ENCODE data around the gene ZNF135. TPM values are rescaled to one million over a fixed set of nuclear protein-coding genes. Genes with fewer than 3 reads are reported as not detected.

ZNF135 gene
- polyA plus RNA-seq, 1 of the 3 experiments (the other 2 are of a cell fraction), result 0.41 TPM

GRCh38 chr19:58053480-58054156 is 5.5 kb upstream of the ZNF135 start:
- Histone ChIP-seq H2AFZ (ENCODE audit: low read depth) (no peak overlapping the region), H3K9me2 (no peaks in the 10 kb centered on the region), H3K27ac (ENCODE audit: low read depth in 2 of 2, low read length in 1 of 2) (no peak overlapping the region), H3K4me2 (no peak overlapping the region), H3K9ac (no peak overlapping the region), H3K9me3 (no peaks in the 10 kb centered on the region), H3K36me3 (replicated peaks in 1 of 2; ENCODE audit: control insufficient read depth in 1 of 2, insufficient read depth in 2 of 2, low read length in 1 of 2) (no peaks in the 10 kb centered on the region), H3K4me1 (ENCODE audit: control insufficient read depth in 1 of 2, insufficient read depth in 2 of 2, low read depth in 1 of 2, low read length in 1 of 2) (no peaks in the 10 kb centered on the region), H3K27me3 (ENCODE audit: insufficient read depth) (no peaks in the 10 kb centered on the region), H4K20me1 (ENCODE audit: insufficient read depth) (no peaks in the 10 kb centered on the region), H3F3A (replicated peaks; ENCODE audit: insufficient read depth) (no peaks in the 10 kb centered on the region), H3K4me3 (ENCODE audit: low read depth in 2 of 2, low read length in 1 of 2) (no peak overlapping the region; a peak in 1 of 4 replicates), H3K79me2 (ENCODE audit: insufficient read depth) (no peaks in the 10 kb centered on the region)
- POLR2A ChIA-PET, result no interaction called here
- TF ChIP-seq CHD2 (IDR thresholded peaks at IDR 0.05; ENCODE audit: low read length, partially characterized antibody), result no peak
- TF ChIP-seq, protein P1, sequence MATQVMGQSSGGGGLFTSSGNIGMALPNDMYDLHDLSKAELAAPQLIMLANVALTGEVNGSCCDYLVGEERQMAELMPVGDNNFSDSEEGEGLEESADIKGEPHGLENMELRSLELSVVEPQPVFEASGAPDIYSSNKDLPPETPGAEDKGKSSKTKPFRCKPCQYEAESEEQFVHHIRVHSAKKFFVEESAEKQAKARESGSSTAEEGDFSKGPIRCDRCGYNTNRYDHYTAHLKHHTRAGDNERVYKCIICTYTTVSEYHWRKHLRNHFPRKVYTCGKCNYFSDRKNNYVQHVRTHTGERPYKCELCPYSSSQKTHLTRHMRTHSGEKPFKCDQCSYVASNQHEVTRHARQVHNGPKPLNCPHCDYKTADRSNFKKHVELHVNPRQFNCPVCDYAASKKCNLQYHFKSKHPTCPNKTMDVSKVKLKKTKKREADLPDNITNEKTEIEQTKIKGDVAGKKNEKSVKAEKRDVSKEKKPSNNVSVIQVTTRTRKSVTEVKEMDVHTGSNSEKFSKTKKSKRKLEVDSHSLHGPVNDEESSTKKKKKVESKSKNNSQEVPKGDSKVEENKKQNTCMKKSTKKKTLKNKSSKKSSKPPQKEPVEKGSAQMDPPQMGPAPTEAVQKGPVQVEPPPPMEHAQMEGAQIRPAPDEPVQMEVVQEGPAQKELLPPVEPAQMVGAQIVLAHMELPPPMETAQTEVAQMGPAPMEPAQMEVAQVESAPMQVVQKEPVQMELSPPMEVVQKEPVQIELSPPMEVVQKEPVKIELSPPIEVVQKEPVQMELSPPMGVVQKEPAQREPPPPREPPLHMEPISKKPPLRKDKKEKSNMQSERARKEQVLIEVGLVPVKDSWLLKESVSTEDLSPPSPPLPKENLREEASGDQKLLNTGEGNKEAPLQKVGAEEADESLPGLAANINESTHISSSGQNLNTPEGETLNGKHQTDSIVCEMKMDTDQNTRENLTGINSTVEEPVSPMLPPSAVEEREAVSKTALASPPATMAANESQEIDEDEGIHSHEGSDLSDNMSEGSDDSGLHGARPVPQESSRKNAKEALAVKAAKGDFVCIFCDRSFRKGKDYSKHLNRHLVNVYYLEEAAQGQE (IDR thresholded peaks at IDR 0.05; ENCODE audit: low read depth, low read length), result no peak
- TF ChIP-seq, protein P2, sequence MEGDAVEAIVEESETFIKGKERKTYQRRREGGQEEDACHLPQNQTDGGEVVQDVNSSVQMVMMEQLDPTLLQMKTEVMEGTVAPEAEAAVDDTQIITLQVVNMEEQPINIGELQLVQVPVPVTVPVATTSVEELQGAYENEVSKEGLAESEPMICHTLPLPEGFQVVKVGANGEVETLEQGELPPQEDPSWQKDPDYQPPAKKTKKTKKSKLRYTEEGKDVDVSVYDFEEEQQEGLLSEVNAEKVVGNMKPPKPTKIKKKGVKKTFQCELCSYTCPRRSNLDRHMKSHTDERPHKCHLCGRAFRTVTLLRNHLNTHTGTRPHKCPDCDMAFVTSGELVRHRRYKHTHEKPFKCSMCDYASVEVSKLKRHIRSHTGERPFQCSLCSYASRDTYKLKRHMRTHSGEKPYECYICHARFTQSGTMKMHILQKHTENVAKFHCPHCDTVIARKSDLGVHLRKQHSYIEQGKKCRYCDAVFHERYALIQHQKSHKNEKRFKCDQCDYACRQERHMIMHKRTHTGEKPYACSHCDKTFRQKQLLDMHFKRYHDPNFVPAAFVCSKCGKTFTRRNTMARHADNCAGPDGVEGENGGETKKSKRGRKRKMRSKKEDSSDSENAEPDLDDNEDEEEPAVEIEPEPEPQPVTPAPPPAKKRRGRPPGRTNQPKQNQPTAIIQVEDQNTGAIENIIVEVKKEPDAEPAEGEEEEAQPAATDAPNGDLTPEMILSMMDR (IDR thresholded peaks at IDR 0.05), result no peak
- no peak for TF ChIP-seq GATA2 (CRISPR knock-in tag; IDR thresholded peaks at IDR 0.05)
- TF ChIP-seq FOSL2 (IDR thresholded peaks at IDR 0.05; ENCODE audit: borderline replicate concordance, low read depth), result no peak
- TF ChIP-seq, protein P3, sequence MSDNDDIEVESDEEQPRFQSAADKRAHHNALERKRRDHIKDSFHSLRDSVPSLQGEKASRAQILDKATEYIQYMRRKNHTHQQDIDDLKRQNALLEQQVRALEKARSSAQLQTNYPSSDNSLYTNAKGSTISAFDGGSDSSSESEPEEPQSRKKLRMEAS (IDR thresholded peaks at IDR 0.05; ENCODE audit: low read depth), result no peak
- TF ChIP-seq POLR2AphosphoS5 (IDR thresholded peaks at IDR 0.05; ENCODE audit: low read depth, low read length), result no peak
- 40% methylated on average over 15 of the region's 30 CpGs for WGBS (ENCODE audit: low lambda C conversion rate)
- no peak for DNase-seq
- CTCF ChIA-PET, result no interaction called here

All from SK-N-SH (cell line).